Stimulated activated naive CD8-positive, alpha-beta T cell treated with anti-CD3 and anti-CD28 coated beads, Interleukin-15, Interleukin-2, amounts not matched to agents 100 ng/mL and 50 ng/mL, for 24 hours (primary cell): Measurements from ENCODE around the gene TMEM132C.
"Not testable (repeated sequence)": the region's sequence is repeated elsewhere in the genome, so short reads cannot be mapped to it uniquely, and the experiment has no call there.

Experiments used
- H3K27ac Mint-ChIP-seq: one replicate; pipeline ENCODE4 v1.8.0; 2021; ENCODE audit warnings: mild to moderate bottlenecking, mixed read lengths
- H3K27me3 Mint-ChIP-seq: one replicate; pipeline ENCODE4 v1.8.0; 2021; ENCODE audit warnings: mixed read lengths
- H3K36me3 Mint-ChIP-seq: one replicate; pipeline ENCODE4 v1.8.0; 2021; ENCODE audit warnings: low read depth, mixed read lengths
- H3K4me1 Mint-ChIP-seq: one replicate; pipeline ENCODE4 v1.8.0; 2021; ENCODE audit warnings: low read depth, mixed read lengths
- H3K4me3 Mint-ChIP-seq: one replicate; pipeline ENCODE4 v1.8.0; 2021; ENCODE audit warnings: mild to moderate bottlenecking, mixed read lengths
- H3K9me3 Mint-ChIP-seq: one replicate; pipeline ENCODE4 v1.8.0; 2021; ENCODE audit warnings: mixed read lengths

Gene TMEM132C

DNA sequence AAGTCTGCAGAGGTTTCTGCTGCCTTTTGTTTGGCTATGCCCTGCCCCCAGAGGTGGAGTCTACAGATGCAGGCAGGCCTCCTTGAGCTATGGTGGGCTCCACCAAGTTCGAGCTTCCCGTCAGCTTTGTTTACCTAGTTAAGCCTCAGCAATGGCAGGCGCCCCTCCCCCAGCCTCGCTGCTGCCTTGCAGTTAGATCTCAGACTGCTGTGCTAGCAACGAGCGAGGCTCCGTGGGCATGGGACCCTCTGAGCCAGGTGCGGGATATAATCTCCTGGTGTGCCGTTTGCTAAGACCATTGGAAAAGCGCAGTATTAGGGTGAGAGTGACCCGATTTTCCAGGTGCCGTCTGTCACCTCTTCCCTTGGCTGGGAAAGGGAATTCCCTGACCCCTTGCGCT is 230.4 kb downstream of the TMEM132C start:
- not testable (repeated sequence) for H3K4me1 Mint-ChIP-seq

DNA sequence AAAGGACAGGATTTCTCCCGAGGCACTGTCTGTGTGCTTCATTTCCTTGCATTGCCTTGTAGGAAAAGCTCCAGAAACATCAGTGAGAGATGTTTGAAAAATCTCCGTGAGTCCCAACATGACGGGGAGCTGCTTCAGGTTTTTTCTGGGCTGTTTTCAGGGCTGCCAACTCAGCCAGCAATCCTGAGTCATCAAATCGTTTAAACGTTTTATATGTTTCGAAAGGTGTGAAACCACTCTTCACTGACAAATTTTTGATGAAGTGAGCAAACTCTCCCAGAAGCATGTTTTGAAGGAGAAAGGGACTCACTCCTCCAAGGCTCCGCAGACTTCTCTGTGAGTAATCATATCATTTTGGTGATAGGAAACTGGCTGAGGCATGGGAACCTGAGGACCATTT is 240.5 kb downstream of the TMEM132C start:
- Mint-ChIP-seq H3K4me1 (no peaks in the 10 kb centered on the region), H3K27me3 (no peaks in the 10 kb centered on the region), H3K36me3 (no peaks in the 10 kb centered on the region), H3K27ac (no peak overlapping the region), H3K4me3 (no peak overlapping the region), H3K9me3 (peaks cover 7% of the 10 kb centered on the region)

More for the DNA sequence above, 230.4 kb downstream of the TMEM132C start:
- H3K4me3 Mint-ChIP-seq, H3K27me3 Mint-ChIP-seq, H3K36me3 Mint-ChIP-seq, H3K27ac Mint-ChIP-seq, H3K9me3 Mint-ChIP-seq: not testable (repeated sequence)

DNA sequence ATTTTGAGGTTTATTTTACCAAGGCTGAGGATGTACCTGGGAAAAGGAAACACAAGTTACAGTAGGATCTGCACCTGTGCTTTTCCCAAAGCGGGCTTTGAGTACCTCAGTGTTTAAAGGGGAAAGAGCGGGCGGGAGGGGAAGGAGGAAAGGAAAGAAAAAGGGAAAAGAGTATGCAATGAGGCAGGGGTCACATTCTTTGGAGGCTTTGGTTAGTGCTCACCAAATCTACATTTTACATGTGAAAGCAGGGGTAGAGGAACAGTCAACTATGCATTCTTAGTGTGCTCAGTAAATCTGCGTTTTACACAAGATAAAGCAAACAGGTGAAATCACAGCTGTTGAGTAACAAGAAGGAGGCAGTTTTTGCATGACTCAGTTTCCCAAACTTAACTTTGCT is 242.2 kb downstream of the TMEM132C start:
- Mint-ChIP-seq H3K4me3 (no peak overlapping the region), H3K9me3 (peaks cover 11% of the 10 kb centered on the region), H3K36me3 (no peaks in the 10 kb centered on the region), H3K4me1 (no peaks in the 10 kb centered on the region), H3K27me3 (no peaks in the 10 kb centered on the region), H3K27ac (no peak overlapping the region)

DNA sequence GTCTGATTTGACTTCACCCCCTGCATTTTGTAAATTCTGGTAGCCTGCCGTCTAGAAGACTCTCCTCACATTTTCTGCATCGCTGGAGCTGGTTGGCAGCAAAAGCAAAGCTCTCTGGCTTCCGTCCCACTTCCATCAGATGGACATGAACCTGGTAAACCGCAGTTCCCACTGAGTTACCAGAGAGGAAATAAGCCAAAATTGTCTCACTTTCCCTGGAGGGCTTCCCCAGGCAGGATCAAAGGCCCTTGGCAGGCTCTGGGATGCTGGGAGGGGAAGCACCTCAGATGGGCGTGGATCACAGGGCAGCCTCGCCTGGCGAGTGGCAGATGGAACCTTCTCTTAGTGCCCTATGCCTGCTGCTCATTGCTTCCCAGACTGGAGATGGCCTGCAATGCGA is 243.5 kb downstream of the TMEM132C start:
- H3K4me1 Mint-ChIP-seq, result no peaks in the 10 kb centered on the region
- H3K9me3 Mint-ChIP-seq, result peaks cover 11% of the 10 kb centered on the region
- H3K36me3 Mint-ChIP-seq, result no peaks in the 10 kb centered on the region
- no peak overlapping the region for H3K4me3 Mint-ChIP-seq
- no peaks in the 10 kb centered on the region for H3K27me3 Mint-ChIP-seq
- H3K27ac Mint-ChIP-seq, result no peak overlapping the region

DNA sequence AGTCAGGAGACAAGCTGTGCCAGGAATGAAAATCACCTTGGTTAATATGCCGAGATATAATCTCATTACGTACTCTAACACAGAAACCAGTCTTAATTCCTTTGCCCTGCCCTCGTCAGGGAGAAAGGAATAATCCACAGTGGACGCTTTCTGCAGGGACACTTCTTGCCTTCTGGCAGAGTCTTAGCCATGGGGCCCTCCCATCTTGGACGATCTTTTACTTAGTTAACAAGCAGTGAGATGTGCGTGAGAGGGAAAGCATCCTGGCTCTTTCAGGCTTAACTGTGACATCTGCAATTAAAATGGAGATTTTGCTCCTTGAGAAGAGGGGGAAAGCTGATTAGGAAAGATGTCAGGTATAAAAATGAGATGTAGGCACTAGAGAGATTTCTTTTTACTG is 246.4 kb downstream of the TMEM132C start:
- Mint-ChIP-seq H3K27me3 (no peaks in the 10 kb centered on the region), H3K4me1 (no peaks in the 10 kb centered on the region), H3K9me3 (peaks cover 8% of the 10 kb centered on the region), H3K27ac (no peak overlapping the region), H3K36me3 (no peaks in the 10 kb centered on the region), H3K4me3 (no peak overlapping the region)

DNA sequence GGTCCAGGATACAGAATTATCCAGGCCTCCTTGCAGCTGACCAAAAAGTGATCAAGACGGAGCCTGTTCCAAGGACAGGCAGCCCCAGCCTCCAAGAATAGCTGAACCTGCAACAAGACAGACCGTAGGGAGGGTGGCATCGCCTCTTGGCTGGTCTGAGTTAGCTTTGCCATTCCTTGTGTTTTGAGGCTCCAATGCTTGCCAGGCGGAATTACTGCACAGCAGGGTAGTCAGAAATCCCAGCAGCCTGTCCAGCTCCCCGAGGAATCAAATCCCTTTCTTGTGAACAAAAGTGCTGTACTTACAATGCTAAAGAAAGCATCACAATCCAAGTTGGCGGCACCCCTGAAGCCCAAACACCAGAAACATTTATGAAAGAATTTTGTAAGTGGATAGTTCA is 246.9 kb downstream of the TMEM132C start:
- Mint-ChIP-seq H3K27ac (no peak overlapping the region), H3K9me3 (peaks cover 8% of the 10 kb centered on the region), H3K4me3 (no peak overlapping the region), H3K27me3 (no peaks in the 10 kb centered on the region), H3K36me3 (no peaks in the 10 kb centered on the region), H3K4me1 (no peaks in the 10 kb centered on the region)

DNA sequence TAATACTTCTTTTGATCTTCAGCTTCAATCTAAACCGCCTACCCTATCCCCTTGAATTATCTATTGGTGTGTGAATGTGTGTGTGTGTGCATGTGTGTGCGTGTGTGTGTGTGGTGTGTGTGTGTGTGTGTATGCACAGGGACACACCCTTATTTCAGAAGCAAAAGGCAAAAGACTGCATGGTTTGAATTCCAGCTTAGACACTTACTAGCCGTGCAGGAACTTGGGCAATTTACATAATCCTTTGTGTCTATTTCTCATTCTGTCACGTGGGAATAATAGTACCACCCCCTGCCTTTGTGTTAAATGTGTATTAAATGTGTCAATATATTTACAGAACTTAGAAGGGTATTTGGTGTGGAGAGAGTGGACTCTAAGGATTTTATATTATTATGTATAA is 251.7 kb downstream of the TMEM132C start:
- Mint-ChIP-seq H3K27me3 (no peaks in the 10 kb centered on the region), H3K9me3 (peaks cover 9% of the 10 kb centered on the region), H3K27ac (no peak overlapping the region), H3K4me1 (no peaks in the 10 kb centered on the region), H3K4me3 (no peak overlapping the region), H3K36me3 (no peaks in the 10 kb centered on the region)

DNA sequence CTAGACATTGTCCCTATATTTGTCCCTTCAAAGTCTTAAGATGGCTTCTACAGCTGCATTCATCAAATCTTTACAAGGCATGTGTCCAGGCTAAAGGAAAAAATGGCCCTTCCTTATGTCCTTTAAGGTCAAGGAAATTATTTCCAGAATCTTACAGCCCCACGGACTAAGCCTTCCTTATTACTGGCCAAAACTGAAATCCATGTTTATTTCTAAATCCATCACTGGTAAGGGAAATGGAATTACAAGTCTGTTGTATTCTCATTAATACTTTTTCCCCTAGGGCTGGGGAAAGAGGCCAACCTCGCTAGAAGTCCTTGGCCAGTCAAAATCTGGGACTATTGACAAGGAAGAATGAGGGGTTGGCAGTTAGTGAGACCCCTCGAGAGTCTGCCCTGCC is 252.5 kb downstream of the TMEM132C start:
- no peak overlapping the region for H3K4me3 Mint-ChIP-seq
- H3K36me3 Mint-ChIP-seq, result no peaks in the 10 kb centered on the region
- no peaks in the 10 kb centered on the region for H3K4me1 Mint-ChIP-seq
- H3K27ac Mint-ChIP-seq, result no peak overlapping the region
- peaks cover 9% of the 10 kb centered on the region for H3K9me3 Mint-ChIP-seq
- H3K27me3 Mint-ChIP-seq, result no peaks in the 10 kb centered on the region

DNA sequence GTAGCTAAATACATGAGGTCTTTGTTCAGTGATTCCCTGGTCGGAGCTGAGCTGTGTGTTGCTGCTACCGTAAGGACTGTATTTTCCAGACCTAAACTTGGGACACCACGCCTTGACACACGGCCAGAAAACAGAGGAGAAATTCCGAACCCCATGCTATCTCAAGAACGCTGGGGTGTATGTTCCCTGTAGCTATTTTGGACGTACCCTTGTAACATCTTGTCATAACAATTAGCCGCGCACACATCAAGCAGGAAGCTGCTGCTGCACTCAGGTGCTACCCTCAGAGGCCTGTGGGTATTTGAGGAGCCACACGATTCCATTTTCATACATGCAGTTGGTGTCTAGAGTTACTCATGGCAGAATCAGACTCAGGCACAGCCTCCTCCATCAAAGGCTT is 255.0 kb downstream of the TMEM132C start:
- Mint-ChIP-seq H3K27ac (no peak overlapping the region), H3K4me3 (no peak overlapping the region), H3K4me1 (no peaks in the 10 kb centered on the region)

DNA sequence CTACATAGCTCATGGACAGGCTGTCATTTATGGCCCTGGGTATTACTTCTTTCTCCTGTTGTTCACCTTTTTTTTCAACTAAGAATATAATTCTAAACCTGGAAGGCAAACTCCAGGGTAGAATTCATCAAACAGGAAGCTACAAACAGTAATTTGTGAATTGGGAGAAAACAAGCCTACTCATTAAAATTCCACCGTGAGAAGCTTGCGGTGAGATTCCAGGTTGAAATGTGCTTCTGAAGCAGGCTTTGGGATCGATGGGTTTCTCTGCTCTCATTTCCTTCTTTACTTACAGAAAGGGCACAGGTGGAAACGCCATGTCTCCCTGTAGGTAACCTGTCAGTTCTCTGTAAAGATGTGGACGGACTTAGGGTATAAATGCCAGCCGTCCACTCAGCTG is 257.5 kb downstream of the TMEM132C start:
- H3K9me3 Mint-ChIP-seq, result peaks cover 9% of the 10 kb centered on the region
- no peaks in the 10 kb centered on the region for H3K27me3 Mint-ChIP-seq
- no peaks in the 10 kb centered on the region for H3K36me3 Mint-ChIP-seq
- H3K4me1 Mint-ChIP-seq, result no peaks in the 10 kb centered on the region
- no peak overlapping the region for H3K4me3 Mint-ChIP-seq
- H3K27ac Mint-ChIP-seq, result no peak overlapping the region

More for the DNA sequence above, 255.0 kb downstream of the TMEM132C start:
- Mint-ChIP-seq H3K36me3 (no peaks in the 10 kb centered on the region), H3K27me3 (no peaks in the 10 kb centered on the region), H3K9me3 (peaks cover 9% of the 10 kb centered on the region)

DNA sequence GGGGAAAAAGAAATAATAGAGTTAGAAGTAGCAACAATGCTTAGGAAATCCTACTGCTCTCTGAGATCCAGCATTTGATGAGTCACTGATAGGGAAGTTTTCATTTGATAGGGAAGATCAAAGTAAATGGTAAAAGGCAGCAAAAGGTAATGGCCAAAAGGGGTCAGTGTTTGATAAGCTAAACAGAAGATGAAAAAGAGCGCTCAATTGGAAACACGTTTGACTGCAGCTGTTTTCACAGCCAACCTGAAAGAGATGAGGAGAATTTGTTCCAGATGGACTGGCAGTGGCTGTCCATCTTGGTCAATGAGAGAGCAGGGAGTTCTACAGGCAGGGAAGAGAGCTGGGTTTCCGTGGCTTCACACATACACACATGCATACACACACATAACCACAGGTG is 264.2 kb downstream of the TMEM132C start:
- peaks cover 4% of the 10 kb centered on the region for H3K9me3 Mint-ChIP-seq
- no peak overlapping the region for H3K4me3 Mint-ChIP-seq
- H3K27me3 Mint-ChIP-seq, result no peaks in the 10 kb centered on the region
- no peak overlapping the region for H3K27ac Mint-ChIP-seq
- H3K36me3 Mint-ChIP-seq, result no peaks in the 10 kb centered on the region
- H3K4me1 Mint-ChIP-seq, result no peaks in the 10 kb centered on the region

DNA sequence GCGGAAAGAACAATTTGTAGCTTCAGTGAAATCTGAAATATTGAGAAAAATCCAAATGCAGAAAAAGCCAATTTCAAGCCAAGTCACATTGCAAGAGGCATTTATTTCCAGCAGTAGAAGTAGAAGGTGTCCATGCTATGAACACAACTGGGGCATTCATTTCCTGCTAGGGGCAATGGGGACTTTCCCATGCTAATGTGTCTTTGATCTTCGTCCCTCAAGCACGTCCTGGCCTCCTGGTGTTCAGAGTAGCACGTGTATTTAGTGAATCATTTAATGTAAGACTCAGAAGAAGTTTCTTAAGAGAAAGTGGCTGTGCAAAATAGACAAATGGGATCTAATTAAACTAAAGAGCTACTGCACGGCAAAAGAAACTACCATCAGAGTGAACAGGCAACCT is 267.9 kb downstream of the TMEM132C start:
- Mint-ChIP-seq H3K36me3 (no peaks in the 10 kb centered on the region), H3K27ac (no peak overlapping the region), H3K27me3 (no peaks in the 10 kb centered on the region), H3K4me3 (no peak overlapping the region), H3K4me1 (no peaks in the 10 kb centered on the region), H3K9me3 (peaks cover 4% of the 10 kb centered on the region)

DNA sequence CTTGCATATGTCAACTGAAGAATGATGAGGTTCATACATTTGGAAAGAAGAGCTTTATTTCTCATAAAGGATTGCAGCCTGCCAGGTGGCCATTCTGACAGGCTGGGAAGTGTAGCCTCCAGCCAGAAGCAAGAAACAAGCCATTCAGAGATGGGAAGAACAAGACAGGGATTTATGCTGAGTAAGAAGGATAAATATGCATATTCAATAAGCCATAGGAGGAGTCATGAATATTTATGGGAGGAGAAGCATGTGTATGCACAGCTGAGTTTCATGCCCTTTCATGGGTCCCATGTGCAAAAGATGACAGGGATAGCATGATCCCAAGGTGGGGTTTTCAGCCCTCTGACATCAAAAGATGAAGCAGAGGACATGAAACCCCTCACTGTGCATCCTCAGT is 269.8 kb downstream of the TMEM132C start:
- H3K36me3 Mint-ChIP-seq, result no peaks in the 10 kb centered on the region
- no peaks in the 10 kb centered on the region for H3K27me3 Mint-ChIP-seq
- peaks cover 4% of the 10 kb centered on the region for H3K9me3 Mint-ChIP-seq
- H3K4me1 Mint-ChIP-seq, result no peaks in the 10 kb centered on the region
- no peak overlapping the region for H3K4me3 Mint-ChIP-seq
- H3K27ac Mint-ChIP-seq, result no peak overlapping the region

DNA sequence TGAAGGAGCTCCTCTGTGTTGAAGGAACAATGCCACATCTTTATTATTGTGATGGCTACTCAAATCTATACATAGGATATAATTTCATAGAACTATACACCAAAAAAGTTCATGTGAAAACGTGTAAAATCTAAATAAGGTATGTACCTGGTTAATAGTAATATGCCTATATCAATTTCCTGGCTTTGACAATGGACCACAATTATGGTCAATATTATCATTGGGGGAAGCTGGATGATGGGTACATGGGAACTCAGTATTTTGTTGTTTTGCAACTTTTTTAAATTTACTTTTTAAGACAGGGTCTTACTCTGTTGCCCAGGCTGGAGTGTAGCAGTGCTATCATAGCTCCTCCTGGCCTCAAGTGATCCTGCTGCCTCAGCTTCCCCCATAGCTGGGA is 270.7 kb downstream of the TMEM132C start:
- Mint-ChIP-seq H3K4me1 (no peaks in the 10 kb centered on the region), H3K9me3 (peaks cover 4% of the 10 kb centered on the region), H3K27me3 (no peaks in the 10 kb centered on the region), H3K36me3 (no peaks in the 10 kb centered on the region), H3K27ac (no peak overlapping the region), H3K4me3 (no peak overlapping the region)

DNA sequence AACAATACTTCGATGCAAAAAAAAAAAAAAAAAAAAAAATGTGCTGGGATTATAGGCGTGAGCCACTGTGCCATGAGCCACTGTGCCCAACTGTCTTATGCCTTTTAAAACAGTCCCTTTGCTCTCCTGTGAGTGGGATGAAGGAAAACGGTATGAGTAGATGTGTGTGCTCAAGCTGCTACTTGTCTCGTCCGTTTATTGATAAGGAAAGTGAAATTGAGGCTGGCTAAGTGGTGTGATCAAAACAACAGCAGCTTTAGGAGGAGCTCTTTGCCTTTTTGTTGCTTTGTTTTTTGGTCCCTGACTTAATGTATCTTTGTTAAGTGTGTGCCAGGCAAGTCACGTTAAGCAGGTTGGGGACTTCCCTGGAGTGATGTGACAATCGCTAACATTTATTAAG is 275.9 kb downstream of the TMEM132C start:
- Mint-ChIP-seq H3K9me3 (no peaks in the 10 kb centered on the region), H3K4me1 (no peaks in the 10 kb centered on the region), H3K27ac (no peak overlapping the region), H3K27me3 (no peaks in the 10 kb centered on the region), H3K36me3 (no peaks in the 10 kb centered on the region), H3K4me3 (no peak overlapping the region)

DNA sequence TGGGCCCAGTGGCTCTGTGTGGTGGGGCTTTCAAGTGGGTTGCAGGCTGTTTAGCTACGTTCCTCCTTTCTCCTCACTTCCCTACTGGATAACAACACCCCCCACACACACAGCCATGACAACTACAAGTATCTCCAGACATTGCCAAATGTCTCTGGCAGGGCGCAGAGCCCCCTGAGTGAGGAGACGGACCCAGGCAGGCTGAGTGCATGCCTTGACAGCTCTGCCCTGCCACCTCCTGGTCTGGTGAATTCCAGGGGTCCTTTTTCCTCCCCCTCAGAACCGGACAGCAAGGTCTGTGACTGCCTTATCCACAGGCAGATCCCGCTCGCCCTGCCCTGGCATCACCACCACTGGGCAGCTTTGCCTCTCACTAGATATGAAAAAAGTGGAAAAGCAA is 276.5 kb downstream of the TMEM132C start:
- H3K27me3 Mint-ChIP-seq, result no peaks in the 10 kb centered on the region
- no peak overlapping the region for H3K27ac Mint-ChIP-seq
- no peaks in the 10 kb centered on the region for H3K9me3 Mint-ChIP-seq
- no peak overlapping the region for H3K4me3 Mint-ChIP-seq
- H3K4me1 Mint-ChIP-seq, result no peaks in the 10 kb centered on the region
- no peaks in the 10 kb centered on the region for H3K36me3 Mint-ChIP-seq

DNA sequence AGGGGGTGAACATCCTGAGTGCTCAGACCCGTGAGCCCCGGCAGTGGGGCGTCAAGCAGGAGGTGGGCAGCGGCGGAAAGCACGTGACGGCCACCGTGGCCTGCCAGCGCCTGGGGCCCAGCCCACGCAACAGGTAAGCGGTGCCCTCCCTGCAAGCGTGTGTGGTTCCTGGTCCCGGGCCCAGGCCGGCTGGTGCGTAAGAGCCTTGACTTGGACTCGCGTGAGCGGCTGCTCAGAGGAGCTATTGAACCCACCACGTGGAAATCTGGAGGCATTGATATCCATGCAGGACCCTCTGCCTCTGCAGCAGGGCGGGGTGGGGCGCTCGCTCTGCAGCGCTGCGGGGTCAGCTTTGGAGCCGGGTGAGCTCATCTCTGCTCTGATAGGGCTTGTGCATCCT is 277.0 kb downstream of the TMEM132C start:
- no peak overlapping the region for H3K4me3 Mint-ChIP-seq

More for the DNA sequence above, 277.0 kb downstream of the TMEM132C start:
- no peaks in the 10 kb centered on the region for H3K9me3 Mint-ChIP-seq
- no peaks in the 10 kb centered on the region for H3K36me3 Mint-ChIP-seq
- no peak overlapping the region for H3K27ac Mint-ChIP-seq
- H3K4me1 Mint-ChIP-seq, result no peaks in the 10 kb centered on the region
- no peaks in the 10 kb centered on the region for H3K27me3 Mint-ChIP-seq
